CD1c-positive myeloid dendritic cell (primary cell): ENCODE data around the gene TP73.

Experiments
- DNase-seq: peaks from one replicate; pipeline ENCODE4 v3.0.0-alpha.2; 2016; ENCODE audit errors: extremely low spot score

TP73 gene

DNA sequence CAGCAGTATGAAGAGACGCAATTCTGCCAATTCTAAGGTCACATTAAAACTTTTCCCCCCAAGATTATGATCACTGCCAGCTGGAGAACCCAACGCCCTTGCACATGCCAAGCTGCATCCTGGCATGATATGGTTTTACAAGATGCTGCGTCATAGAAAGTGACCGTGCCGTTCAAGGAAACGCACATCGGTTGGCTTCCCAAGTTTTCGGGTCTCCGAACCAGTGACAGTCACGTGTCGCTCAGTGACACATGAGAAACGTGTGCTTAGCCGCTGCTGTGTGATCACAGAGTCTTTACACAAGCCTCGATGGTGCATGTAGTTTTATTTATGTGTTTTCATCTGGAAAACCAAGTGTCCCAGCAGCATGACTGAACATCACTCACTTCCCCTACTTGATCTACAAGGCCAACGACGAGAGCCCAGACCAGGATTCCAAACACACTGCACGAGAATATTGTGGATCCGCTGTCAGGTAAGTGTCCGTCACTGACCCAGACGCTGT, 127.6 kb downstream of the TP73 start:
- no peak for DNase-seq

DNA sequence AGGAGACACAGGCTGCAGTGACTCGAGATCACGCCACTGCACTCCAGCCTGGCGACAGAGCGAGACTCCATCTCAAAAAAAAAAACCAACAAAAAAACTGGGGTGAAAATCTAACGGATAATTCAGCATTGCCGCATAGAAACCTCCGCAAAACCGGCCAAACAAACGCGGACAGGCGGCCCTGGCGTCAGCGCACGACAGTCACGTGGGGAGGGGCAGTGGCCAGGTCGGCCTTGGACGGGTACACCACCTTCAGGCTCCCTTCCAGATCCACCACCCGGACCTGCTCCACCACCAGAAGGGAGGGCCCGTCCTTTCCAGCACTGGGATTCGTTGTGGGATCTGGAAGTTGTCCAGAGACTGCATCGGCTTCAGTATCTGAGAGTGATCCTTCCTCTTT, 128.6 kb downstream of the TP73 start:
- DNase-seq: no peak

DNA sequence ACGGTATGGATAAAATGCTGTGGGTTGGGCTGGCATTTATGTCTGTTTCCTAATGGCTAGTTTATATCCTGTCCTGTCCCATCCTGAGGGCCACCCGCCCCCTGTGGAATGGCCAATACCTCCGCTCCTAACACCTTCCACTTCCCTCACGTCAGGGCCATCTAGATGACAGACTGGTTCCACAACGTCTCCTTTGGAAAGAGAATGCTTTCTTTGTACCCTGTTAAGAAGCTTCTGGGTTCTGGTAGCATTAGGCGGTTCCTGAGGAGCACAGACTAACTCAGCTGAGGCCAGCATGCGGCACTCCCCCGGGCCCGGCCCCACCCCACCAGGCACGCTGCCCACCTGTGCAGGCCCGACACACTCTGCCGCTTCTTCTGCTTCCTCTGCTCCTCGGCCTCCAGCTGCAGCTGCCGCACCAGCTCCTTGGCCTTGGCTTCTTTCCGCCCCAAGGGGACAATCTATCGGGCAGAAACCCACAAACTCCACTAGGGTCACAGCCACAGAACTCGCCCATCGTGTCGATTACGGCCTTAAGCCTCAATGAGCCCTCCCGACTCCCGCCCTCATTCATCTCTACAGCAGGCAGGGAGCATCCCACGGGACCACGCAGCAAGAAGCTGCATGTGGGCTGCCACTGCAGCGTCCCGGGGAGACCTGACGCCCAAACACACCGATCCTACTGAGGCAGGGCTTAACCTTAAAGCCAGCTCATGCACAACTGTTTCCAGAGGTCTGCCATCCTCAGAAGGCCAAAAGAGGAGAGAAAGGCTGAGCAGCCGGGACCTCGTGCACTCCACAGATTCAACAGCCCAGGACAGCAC, 131.5 kb downstream of the TP73 start:
- no peak for DNase-seq

- DNase-seq: no peak
Measured at GRCh38 chr1:3785045-3785444, 132.7 kb downstream of the TP73 start.

DNA sequence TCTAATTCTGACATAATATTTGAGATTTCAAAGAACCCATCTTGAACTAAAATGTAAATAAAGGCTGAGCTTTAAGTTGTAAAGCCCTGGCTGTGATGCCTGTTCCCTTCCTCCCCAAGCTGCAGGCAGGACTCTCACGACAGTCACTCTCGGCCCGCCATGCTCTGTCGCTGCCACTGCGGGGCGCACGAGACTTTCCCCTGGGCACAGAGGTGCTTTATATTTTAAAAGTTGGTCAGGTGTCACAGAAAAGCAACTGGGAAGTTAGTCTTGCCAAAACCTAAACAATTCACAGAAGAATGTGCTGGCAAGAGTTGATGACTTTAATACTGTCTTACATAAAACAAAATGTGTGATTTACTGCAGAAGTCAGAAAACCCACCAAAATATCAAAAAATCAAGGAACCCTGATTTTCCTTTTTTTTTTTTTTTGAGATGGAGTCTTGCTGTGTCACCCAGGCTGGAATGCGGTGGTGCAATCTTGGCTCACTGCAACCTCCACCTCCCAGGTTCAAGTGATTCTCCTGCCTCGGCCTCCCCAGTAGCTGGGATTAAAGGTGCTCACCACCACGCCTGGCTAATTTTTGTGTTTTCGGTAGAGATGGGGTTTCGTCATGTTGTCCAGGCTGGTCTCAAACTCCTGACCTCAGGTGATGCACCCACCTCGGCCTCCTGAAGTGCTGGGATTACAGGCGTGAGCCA, 133.3 kb downstream of the TP73 start:
- no peak for DNase-seq
